GM18505 (cell line): ENCODE results near the gene RAC3.

ENCODE experiments used
- ATAC-seq: cut with Tn5 transposase; IDR thresholded peaks from one replicate; pipeline ENCODE4 v1.9.1; 2021; ENCODE audit not compliant: unreplicated experiment
- POLR2A ChIP-seq: IDR thresholded peaks from 4 replicates; pipeline ENCODE4 v1.6.1; 2011; ENCODE audit warnings: borderline replicate concordance; ENCODE audit not compliant: insufficient read depth, insufficient read length; ENCODE audit errors: extremely low read depth

RAC3 gene

GRCh38 chr17:82083009-82083408, 51.5 kb downstream of the RAC3 start:
- no peak for ATAC-seq
- no peak for TF ChIP-seq POLR2A
